ENCODE data around the gene SLC25A38.
"Not testable (repeated sequence)": the region's sequence is repeated elsewhere in the genome, so short reads cannot be mapped to it uniquely, and the experiment has no call there.

The SLC25A38 gene

DNA sequence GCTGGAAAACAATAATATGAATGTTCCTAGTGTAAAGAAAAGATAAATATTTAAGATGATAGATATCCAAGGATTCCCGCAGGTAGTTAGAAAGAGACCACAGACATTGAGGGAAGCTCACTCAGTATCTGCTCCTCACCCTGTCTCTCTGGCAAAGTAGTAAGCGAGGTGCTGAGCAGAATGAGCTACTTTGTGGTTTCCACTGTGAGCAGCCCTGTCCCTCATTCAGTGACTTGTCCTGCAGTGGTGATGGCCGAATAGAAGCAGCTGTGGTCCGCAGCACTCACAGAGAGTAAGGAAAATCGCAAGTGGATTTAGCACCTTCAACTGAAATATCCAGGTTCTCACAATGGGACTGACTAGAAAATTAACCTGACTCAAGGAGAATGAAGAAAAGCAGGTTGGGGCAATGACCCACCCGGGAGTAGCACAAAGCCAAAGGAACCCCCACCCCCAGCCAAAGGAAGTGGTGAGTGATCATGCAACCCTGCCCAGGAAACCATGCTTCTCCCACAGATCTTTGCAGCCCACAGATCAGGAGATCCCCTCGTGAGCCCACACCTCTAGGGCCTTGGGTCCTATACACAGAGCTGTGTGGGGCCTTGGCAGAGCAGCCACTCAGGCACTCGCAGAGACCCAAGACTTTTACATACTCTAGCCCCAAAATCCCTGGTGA, 21.8 kb upstream of the SLC25A38 start:
- no peak overlapping the region for H3K27ac ChIP-seq

DNA sequence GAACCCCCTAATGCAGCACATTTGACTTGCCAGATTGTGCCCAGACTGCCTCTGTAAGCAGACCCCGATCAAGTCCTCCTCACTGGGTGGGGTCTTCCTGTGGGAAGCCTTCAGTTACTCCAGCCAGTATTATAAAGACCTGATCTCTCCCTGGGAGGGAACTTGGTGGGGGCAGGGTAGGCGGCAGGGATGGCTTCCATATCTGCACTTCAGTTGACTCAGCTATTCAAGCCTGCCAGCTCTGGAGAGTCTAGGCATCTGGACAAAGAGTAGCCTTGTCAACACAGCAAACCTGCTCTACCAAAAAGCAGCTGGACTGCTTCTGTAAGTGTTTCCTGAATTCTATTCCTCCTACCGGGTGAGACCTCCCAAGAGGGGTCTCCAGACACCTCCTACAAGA, 21.0 kb upstream of the SLC25A38 start:
- TF ChIP-seq, protein P1, sequence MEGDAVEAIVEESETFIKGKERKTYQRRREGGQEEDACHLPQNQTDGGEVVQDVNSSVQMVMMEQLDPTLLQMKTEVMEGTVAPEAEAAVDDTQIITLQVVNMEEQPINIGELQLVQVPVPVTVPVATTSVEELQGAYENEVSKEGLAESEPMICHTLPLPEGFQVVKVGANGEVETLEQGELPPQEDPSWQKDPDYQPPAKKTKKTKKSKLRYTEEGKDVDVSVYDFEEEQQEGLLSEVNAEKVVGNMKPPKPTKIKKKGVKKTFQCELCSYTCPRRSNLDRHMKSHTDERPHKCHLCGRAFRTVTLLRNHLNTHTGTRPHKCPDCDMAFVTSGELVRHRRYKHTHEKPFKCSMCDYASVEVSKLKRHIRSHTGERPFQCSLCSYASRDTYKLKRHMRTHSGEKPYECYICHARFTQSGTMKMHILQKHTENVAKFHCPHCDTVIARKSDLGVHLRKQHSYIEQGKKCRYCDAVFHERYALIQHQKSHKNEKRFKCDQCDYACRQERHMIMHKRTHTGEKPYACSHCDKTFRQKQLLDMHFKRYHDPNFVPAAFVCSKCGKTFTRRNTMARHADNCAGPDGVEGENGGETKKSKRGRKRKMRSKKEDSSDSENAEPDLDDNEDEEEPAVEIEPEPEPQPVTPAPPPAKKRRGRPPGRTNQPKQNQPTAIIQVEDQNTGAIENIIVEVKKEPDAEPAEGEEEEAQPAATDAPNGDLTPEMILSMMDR (conservative IDR thresholded peaks at IDR 0.05): no peak
- no peak for TF ChIP-seq ZFX (IDR thresholded peaks at IDR 0.05)
- no peak overlapping the region for H3K27ac ChIP-seq

More for the DNA sequence above, 21.8 kb upstream of the SLC25A38 start:
- TF ChIP-seq, protein P1 (conservative IDR thresholded peaks at IDR 0.05): no peak
- no peak for TF ChIP-seq ZFX (IDR thresholded peaks at IDR 0.05)

DNA sequence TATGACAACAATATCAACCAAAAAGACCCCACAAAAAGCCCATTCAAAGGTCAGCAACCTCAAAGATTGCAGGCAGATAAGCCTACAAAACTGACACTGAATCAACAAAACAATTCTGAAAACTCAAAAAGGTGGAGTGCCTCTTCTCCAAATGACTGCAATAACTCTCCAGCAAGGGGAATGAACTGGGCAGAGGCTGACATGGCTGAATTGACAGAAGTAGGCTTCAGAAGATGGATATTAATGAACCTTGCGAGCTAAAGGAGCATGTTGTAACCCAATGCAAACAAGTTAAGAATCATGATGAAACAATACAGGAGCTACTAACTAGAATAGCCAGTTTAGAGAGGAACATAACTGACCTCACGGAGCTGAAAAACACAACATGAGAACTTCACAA, 20.4 kb upstream of the SLC25A38 start:
- no peak for TF ChIP-seq ZFX (IDR thresholded peaks at IDR 0.05)
- TF ChIP-seq, protein P1 (conservative IDR thresholded peaks at IDR 0.05): no peak

DNA sequence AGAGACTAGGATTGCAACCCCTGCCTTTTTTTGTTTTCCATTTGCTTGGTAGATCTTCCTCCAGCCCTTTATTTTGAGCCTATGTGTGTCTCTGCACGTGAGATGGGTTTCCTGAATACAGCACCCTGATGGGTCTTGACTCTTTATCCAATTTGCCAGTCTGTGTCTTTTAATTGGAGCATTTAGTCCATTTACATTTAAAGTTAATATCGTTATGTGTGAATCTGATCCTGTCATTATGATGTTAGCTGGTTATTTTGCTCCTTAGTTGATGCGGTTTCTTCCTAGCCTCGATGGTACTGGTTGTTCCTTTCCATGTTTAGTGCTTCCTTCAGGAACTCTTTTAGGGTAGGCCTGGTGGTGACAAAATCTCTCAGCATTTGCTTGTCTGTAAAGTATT, 12.7 kb upstream of the SLC25A38 start:
- H3K27ac ChIP-seq: not testable (repeated sequence)

More for the DNA sequence above, 20.4 kb upstream of the SLC25A38 start:
- no peak overlapping the region for H3K27ac ChIP-seq

DNA sequence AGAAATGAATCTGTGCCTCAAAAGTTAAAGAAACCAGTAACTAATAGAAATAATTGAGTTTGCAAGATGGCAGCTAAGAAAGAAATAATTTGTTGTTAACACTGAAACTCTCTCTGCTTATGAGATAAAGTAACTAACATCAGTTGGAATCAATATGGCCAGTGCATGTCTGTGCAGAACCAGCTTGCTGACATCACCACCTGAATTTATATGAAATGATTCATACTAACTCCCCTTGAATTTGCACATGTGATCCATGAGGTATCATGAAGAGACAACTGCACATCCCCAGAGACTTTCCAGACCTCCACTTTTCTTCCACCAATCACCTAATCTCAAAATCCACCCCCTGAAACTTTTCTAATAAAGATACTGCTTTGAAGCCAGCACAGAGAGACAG, 10.3 kb upstream of the SLC25A38 start:
- H3K27ac ChIP-seq: no peak overlapping the region
- TF ChIP-seq ZFX (IDR thresholded peaks at IDR 0.05): no peak
- TF ChIP-seq, protein P1 (conservative IDR thresholded peaks at IDR 0.05): no peak

DNA sequence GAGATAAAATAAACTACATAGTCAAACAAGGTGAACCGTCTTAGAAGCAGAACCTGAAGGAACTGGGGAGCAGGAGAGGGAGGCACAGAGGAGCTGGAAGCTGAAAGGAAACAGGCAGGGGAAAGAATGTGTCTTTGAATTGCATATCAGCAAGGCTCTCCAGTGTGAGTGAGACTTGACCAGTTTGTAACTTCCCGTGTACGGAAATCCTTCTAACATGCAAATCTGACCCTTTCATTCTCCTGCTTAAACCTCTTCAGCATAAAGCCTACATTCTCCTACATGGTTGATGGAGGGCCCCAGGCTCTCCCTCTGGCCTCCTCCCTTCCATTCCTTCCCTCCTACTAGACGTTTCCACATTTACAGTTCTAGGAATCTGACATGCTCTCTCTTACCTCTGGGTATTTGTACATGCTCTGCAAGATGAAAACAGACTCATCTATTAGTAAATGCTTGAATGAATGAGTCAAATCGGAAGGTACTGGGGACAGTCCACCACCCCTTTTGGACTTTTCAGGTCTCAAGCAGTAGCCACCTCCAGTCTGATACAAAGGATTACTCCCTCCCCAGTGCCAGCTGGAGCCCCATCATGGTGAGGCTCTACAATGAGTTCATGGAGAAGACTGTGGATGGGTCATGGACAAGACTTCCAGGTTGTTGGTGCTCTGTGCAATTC, 6.1 kb upstream of the SLC25A38 start:
- H3K27ac ChIP-seq: no peak overlapping the region
- no peak for TF ChIP-seq ZFX (IDR thresholded peaks at IDR 0.05)
- TF ChIP-seq, protein P1 (conservative IDR thresholded peaks at IDR 0.05): no peak

DNA sequence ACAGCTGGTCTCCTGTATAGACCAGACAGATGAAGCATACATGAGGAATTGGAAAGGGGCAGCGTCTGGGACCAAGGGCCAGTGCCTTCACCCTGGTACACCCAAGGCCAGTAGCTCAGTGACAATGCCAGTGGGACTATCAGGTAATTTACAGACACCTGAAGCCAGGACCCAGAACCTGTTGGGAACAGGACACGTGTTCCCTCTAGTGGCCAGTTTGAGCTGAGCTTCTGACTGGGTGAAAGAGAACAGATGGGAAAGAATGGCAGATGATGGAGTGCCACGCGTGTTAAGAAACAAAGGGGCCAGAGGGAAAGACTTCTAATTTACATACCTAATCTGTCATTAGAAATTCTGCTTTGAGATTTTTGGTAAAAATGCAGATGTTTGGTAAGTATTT, 5.1 kb upstream of the SLC25A38 start:
- TF ChIP-seq, protein P1 (conservative IDR thresholded peaks at IDR 0.05): peak; percentile 86
- no peak for TF ChIP-seq ZFX (IDR thresholded peaks at IDR 0.05)
- H3K27ac ChIP-seq: no peak overlapping the region

All from C4-2B (cell line).